GM19193 (cell line): Measurements from ENCODE around the gene AP3D1.
A peak's percentile ranks its signal among the peaks of the same experiment; 100 is the strongest.

Experiments used
- POLR2A ChIP-seq: IDR thresholded peaks from 4 replicates; pipeline ENCODE4 v1.6.1; 2011; ENCODE audit not compliant: insufficient read depth, insufficient read length; ENCODE audit errors: extremely low read depth

AP3D1 gene

DNA sequence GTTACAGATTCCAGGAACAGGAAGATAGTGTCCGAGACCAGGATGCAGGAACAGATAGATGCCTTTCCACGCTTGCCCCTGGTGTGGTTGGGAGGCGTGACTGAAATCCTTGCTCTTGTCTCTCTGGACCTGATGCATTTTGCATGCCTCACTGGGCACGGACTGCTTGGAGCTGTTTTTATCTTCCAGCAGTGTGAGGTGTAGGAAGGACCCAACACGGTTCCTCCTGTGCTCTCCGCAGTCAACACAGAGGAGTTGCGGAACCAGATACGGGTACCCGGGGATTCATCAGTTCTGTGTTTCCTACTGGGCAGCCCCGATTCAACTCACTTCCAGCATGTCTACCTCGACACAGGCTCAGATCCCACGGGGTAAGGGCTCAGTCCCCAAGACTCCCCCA lies 18.9 kb upstream of the AP3D1 start:
- no peak for TF ChIP-seq POLR2A

GRCh38 chr19:2168619-2169424 lies 17.5 kb upstream of the AP3D1 start:
- peak; percentile 43 for TF ChIP-seq POLR2A

- TF ChIP-seq POLR2A: no peak
Measured at GRCh38 chr19:2167896-2168618, 16.7 kb upstream of the AP3D1 start.

DNA sequence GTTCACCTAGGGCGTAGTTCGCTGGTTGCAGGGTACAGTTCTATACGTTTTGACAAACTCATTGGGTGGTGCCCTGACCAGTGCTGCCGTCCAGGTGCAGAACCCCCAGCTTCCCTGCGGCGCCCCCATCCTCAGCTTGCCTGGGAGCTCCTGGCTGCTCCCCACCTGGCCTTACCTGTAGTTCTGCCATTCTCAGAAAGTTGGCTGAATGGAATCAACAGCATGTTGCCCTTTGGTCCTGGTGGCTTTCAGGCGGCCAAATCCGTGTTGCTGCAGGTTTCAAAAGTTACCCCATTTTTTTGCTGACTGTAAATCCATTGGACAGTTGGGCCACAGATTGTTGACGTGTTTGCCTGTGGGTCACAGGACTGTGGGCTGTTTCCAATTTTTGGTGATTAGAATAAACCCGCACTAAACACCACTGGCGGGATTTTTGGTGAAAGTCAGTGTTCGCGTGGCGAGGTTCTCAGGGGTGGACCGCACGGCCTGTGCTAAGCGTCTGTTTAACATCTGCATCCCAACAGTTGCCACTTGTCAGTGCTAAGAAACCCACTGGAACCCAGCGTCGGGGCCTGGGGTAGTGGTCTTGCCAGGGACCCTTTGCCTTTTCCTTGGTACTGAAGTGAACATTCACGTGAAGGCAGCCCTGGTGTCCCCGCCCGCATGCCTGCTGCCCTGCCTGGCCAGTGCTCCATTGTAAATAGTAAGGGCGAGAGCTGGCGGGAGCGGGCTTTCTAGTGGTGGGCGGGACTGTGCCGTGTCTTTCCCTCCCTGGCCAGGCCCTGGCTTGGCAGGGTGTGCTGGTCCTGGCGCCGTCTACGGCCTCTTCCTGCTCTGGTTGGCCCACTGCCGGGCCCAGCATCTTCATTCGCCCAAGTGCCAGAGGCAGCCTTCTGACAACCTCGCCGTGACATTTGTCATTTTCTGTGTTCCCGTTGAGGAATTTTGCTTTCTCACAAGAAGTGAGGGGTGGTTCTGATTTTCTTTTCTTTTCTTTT lies 15.7 kb upstream of the AP3D1 start:
- no peak for TF ChIP-seq POLR2A

DNA sequence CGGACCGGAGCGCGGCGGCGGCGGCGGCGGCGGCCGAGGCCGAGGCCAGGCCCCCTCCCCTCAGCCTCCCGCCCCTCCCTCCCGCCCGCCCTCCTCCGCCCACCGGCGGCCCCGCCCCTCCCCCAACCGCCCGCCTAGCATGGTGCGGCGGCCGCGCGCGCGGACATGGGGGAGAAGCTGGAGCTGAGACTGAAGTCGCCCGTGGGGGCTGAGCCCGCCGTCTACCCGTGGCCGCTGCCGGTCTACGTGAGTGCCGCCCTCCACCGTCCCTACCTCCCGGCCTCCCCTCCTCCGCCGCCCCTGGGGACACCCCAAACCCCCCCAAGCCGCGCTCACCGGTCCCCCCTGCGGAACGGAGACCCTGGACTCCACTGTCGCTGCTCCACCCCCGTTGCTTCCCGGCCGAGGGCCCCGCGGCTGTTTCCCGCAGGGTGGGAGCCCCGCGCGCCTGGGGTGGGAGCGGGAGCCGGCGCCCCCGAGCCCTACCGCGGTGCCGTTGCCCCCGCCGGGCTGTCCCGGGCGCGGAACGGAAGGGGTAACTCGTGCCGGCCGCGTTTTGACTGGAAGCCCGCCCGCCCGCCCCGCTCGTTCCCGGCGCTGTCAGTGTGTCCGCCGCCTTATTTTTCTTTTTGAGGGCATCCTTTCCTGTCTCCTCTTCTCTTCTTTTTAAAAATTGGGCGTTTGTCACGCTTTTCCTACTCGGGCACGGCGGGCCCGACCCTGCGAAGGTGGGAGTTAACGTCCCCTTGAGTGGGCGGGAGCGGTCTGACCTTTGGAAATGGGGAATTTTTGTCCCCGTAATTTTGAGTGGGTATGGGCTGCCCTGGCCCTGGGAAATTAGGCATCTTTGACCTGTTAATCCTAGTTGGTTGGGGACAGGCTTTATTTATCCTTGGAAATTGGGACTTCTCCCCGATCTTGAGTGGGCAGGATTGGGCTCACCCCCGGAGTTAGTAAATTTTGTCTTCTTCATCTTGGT lies 12.9 kb upstream of the AP3D1 start:
- TF ChIP-seq POLR2A: no peak

- no peak for TF ChIP-seq POLR2A
Measured at GRCh38 chr19:2160379-2160778, 9.0 kb upstream of the AP3D1 start.

- no peak for TF ChIP-seq POLR2A
Measured at GRCh38 chr19:2157452-2157851, 6.1 kb upstream of the AP3D1 start.

DNA sequence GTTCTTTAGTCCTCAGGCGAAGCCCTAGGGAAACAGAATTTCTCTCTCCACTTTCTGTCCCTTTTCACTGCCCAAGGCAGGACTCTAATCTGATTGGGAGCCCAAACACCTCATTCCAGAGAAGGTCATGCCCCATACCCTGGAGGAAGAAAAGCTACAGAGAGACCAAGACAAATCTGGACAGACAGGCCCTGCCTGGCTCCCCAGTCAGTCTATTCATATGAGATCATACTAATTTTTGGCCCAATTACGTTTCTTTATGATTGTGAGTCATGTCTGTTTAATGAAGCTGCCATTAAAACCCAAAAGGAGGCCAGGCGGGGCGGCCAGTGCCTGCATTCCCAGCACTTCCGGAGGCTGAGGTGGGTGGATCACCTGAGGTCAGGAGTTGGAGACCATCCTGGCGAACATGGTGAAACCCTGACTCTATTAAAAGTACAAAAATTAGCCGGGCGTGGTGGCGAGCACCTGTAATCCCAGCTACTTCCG lies 3.3 kb upstream of the AP3D1 start:
- no peak for TF ChIP-seq POLR2A

GRCh38 chr19:2150794-2151338 lies 500 bp downstream of the AP3D1 start:
- TF ChIP-seq POLR2A: no peak

DNA sequence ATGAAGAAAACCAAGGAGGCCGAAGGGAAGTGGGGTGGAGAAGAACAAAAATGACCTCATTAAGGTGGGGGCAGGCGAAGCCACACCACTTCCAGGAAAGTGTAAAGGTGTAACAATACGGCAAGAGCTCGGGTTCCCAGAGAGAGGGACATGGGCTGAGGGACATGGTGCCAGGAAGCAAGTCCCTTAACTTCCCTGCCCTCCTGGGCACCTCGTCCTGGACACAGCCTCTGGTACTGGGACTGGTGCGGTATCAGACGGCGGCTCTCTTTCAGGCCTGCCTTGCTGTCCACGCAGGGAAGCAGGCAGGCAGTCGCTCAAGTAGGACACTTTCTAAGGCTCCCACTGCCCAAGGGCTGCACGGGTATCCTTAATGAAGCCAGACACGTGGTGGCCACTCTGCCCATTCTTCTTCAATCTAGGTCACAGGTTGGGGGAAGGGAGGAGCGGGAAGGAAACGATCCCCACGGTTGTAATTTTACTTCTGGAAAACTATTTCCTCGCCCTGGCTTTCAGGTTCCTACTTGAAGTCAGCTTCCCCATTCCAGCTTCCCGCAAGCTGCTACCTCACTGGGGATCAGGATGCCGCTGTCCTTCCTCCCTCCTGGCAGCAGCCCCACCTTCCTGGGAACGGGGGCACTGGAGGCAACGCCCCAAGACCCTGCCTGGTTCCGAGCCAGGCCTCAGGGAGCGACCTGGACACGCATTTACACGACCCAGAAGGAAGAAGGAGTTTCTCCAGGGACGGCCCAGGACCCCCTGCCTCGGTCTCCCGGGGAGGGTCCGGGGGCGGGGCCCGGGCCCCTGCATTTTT lies 1.2 kb downstream of the AP3D1 start:
- peak; percentile 10 for TF ChIP-seq POLR2A

GRCh38 chr19:2148482-2149135 lies 2.8 kb downstream of the AP3D1 start:
- TF ChIP-seq POLR2A: no peak

DNA sequence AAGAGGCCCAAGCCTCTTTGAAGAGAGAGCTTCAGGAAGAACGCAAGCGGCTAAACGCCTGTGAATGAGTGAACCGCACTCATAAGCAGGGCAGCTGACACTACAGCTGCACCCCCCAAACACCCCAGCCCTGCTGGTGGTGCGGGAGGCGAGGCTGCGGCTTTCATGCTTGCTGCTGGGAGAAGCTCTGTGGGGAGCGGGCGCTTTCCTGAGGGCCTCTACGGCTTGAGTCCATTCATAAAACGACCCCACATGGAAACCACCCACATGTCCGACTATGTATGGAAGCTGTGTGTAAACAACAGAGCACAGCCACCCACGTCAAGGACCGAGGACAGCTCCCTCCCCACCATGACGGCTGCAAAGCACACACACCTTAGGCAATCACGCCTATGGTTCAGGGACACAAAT lies 5.5 kb downstream of the AP3D1 start:
- no peak for TF ChIP-seq POLR2A

GRCh38 chr19:2144190-2144589 lies 7.2 kb downstream of the AP3D1 start:
- TF ChIP-seq POLR2A: no peak
